Measurements from ENCODE around the gene FSCN2.

GRCh38 chr17:81519284-81520020 is 8.7 kb upstream of the FSCN2 start:
- TF ChIP-seq, protein P1, sequence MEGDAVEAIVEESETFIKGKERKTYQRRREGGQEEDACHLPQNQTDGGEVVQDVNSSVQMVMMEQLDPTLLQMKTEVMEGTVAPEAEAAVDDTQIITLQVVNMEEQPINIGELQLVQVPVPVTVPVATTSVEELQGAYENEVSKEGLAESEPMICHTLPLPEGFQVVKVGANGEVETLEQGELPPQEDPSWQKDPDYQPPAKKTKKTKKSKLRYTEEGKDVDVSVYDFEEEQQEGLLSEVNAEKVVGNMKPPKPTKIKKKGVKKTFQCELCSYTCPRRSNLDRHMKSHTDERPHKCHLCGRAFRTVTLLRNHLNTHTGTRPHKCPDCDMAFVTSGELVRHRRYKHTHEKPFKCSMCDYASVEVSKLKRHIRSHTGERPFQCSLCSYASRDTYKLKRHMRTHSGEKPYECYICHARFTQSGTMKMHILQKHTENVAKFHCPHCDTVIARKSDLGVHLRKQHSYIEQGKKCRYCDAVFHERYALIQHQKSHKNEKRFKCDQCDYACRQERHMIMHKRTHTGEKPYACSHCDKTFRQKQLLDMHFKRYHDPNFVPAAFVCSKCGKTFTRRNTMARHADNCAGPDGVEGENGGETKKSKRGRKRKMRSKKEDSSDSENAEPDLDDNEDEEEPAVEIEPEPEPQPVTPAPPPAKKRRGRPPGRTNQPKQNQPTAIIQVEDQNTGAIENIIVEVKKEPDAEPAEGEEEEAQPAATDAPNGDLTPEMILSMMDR (IDR thresholded peaks at IDR 0.05; ENCODE audit: low read length) = peak; percentile 45
- no peak for TF ChIP-seq EZH2 (IDR thresholded peaks at IDR 0.05; ENCODE audit: borderline replicate concordance, low read length)
